K562 (cell line): Measurements from ENCODE around the gene UBXN1.

Source experiments
- GABPA ChIP-seq: fragments of 200-800 bp; sonication (Bioruptor generic); conservative IDR thresholded peaks from 2 replicates; pipeline ENCODE4 v1.6.1; 2016; ENCODE audit warnings: low read depth, missing genetic modification characterization, missing compliant biosample characterization
- JUNB ChIP-seq: fragments of 450-650 bp; formaldehyde crosslinking; conservative IDR thresholded peaks from 2 replicates; pipeline ENCODE4 v1.4.0; 2020; ENCODE audit warnings: mild to moderate bottlenecking
- POLR2A ChIP-seq: fragments of 450-650 bp; conservative IDR thresholded peaks from 2 replicates; pipeline ENCODE4 v1.6.1; 2016
- PRPF4 ChIP-seq: fragments of 200-400 bp; formaldehyde crosslinking; IDR thresholded peaks from one replicate; pipeline ENCODE4 v1.6.1; 2017; ENCODE audit warnings: low read length, low read depth, mild to moderate bottlenecking; ENCODE audit not compliant: insufficient read depth, poor library complexity, severe bottlenecking
- SMC3 ChIP-seq: conservative IDR thresholded peaks from 2 replicates; pipeline ENCODE4 v1.6.1; 2011; ENCODE audit warnings: low read depth, low read length, improper control_type of control experiment; ENCODE audit not compliant: insufficient read depth
- TF ChIP-seq, protein P1 (sequence below): fragments of 250-450 bp; sonication (Bioruptor Pico); IDR thresholded peaks from 2 replicates; pipeline ENCODE4 v1.8.0; 2021; ENCODE audit warnings: mild to moderate bottlenecking, moderate library complexity
- TF ChIP-seq, protein P2 (sequence below), 3 experiments: IDR thresholded peaks in 2 of 3; conservative IDR thresholded peaks in 1 of 3; 2 replicates each; pipeline ENCODE4 v1.5.1; 2011 to 2012; ENCODE audit warnings: low read length in 3 of 3, mild to moderate bottlenecking in 3 of 3, control low read depth in 2 of 3, improper control_type of control experiment in 1 of 3, inconsistent platforms in 1 of 3, low read depth in 1 of 3, mixed read lengths in 1 of 3, moderate library complexity in 1 of 3; ENCODE audit not compliant: insufficient read depth in 2 of 3
- TF ChIP-seq, protein P3 (sequence below): IDR thresholded peaks from 2 replicates; pipeline ENCODE4 v1.6.1; 2016; ENCODE audit warnings: missing genetic modification characterization, missing compliant biosample characterization

DNA sequence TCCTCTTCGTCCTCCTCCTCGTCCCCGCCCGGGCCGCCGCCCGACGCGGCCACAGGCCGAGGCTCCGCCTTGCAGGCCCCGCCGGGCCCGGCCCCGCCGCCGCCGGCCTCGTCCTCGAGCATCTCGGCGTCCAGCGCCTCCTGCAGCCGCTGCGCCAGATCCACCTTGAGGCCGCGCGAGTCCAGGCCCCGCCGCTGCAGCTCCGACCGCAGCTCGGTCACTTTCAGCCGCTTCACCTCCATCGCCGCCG, 48.0 kb upstream of the UBXN1 start:
- TF ChIP-seq, protein P1, sequence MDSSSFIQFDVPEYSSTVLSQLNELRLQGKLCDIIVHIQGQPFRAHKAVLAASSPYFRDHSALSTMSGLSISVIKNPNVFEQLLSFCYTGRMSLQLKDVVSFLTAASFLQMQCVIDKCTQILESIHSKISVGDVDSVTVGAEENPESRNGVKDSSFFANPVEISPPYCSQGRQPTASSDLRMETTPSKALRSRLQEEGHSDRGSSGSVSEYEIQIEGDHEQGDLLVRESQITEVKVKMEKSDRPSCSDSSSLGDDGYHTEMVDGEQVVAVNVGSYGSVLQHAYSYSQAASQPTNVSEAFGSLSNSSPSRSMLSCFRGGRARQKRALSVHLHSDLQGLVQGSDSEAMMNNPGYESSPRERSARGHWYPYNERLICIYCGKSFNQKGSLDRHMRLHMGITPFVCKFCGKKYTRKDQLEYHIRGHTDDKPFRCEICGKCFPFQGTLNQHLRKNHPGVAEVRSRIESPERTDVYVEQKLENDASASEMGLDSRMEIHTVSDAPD, result no peak
- TF ChIP-seq PRPF4 (no peak), POLR2A (no peak), JUNB (CRISPR knock-in tag) (no peak), SMC3 (no peak), GABPA (tag) (no peak)
- TF ChIP-seq, protein P2, sequence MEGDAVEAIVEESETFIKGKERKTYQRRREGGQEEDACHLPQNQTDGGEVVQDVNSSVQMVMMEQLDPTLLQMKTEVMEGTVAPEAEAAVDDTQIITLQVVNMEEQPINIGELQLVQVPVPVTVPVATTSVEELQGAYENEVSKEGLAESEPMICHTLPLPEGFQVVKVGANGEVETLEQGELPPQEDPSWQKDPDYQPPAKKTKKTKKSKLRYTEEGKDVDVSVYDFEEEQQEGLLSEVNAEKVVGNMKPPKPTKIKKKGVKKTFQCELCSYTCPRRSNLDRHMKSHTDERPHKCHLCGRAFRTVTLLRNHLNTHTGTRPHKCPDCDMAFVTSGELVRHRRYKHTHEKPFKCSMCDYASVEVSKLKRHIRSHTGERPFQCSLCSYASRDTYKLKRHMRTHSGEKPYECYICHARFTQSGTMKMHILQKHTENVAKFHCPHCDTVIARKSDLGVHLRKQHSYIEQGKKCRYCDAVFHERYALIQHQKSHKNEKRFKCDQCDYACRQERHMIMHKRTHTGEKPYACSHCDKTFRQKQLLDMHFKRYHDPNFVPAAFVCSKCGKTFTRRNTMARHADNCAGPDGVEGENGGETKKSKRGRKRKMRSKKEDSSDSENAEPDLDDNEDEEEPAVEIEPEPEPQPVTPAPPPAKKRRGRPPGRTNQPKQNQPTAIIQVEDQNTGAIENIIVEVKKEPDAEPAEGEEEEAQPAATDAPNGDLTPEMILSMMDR (IDR thresholded peaks at IDR 0.05 in 2 of 3, conservative IDR thresholded peaks at IDR 0.05 in 1 of 3; ENCODE audit: insufficient read depth in 2 of 3, low read depth in 1 of 3, low read length in 3 of 3), result peak in 1 of 3 experiments; percentile 40; a peak in 2 of 6 replicates
- TF ChIP-seq, protein P3, sequence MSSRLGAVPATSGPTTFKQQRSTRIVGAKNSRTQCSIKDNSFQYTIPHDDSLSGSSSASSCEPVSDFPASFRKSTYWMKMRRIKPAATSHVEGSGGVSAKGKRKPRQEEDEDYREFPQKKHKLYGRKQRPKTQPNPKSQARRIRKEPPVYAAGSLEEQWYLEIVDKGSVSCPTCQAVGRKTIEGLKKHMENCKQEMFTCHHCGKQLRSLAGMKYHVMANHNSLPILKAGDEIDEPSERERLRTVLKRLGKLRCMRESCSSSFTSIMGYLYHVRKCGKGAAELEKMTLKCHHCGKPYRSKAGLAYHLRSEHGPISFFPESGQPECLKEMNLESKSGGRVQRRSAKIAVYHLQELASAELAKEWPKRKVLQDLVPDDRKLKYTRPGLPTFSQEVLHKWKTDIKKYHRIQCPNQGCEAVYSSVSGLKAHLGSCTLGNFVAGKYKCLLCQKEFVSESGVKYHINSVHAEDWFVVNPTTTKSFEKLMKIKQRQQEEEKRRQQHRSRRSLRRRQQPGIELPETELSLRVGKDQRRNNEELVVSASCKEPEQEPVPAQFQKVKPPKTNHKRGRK (tag), result no peak
